HL-60 (cell line): Measurements from ENCODE around the gene CTRB2.
A peak's percentile ranks its signal among the peaks of the same experiment; 100 is the strongest.

Source experiments
- DNase-seq, 2 experiments: peaks; one replicate each; pipeline ENCODE4 v3.0.0-alpha.2; 2010 to 2020; ENCODE audit warnings: low read depth in 1 of 2, low spot score in 1 of 2
- H3K27ac ChIP-seq: fragments of 250-450 bp; sonication (Bioruptor Pico); replicated peaks from 2 replicates; pipeline ENCODE4 v1.5.1; 2020; ENCODE audit warnings: mild to moderate bottlenecking, moderate library complexity
- H3K27me3 ChIP-seq: fragments of 250-450 bp; sonication (Bioruptor Pico); 2 replicates; pipeline ENCODE4 v1.5.1; 2021; ENCODE audit warnings: mild to moderate bottlenecking, moderate library complexity; ENCODE audit not compliant: insufficient read depth, poor library complexity, severe bottlenecking
- H3K4me3 ChIP-seq: replicated peaks from 2 replicates; pipeline ENCODE4 v1.5.1; 2011; ENCODE audit warnings: mild to moderate bottlenecking, control low read depth, low read length; ENCODE audit not compliant: insufficient read depth
- GABPA ChIP-seq: IDR thresholded peaks from 2 replicates; pipeline ENCODE4 v1.6.1; 2012; ENCODE audit warnings: low read depth
- POLR2AphosphoS5 ChIP-seq: IDR thresholded peaks from 2 replicates; pipeline ENCODE4 v1.6.1; 2012; ENCODE audit warnings: low read depth
- SPI1 ChIP-seq: IDR thresholded peaks from 2 replicates; pipeline ENCODE4 v1.6.1; 2012; ENCODE audit warnings: low read depth, mild to moderate bottlenecking, borderline replicate concordance
- TF ChIP-seq, protein P1 (sequence below): IDR thresholded peaks from 2 replicates; pipeline ENCODE4 v1.6.1; 2012; ENCODE audit warnings: low read depth; ENCODE audit not compliant: insufficient replicate concordance
- TF ChIP-seq, protein P2 (sequence below): IDR thresholded peaks from one replicate; pipeline ENCODE4 v1.5.1; 2011; ENCODE audit warnings: low read length, control low read depth, inconsistent platforms; ENCODE audit not compliant: insufficient read depth

The CTRB2 gene

DNA sequence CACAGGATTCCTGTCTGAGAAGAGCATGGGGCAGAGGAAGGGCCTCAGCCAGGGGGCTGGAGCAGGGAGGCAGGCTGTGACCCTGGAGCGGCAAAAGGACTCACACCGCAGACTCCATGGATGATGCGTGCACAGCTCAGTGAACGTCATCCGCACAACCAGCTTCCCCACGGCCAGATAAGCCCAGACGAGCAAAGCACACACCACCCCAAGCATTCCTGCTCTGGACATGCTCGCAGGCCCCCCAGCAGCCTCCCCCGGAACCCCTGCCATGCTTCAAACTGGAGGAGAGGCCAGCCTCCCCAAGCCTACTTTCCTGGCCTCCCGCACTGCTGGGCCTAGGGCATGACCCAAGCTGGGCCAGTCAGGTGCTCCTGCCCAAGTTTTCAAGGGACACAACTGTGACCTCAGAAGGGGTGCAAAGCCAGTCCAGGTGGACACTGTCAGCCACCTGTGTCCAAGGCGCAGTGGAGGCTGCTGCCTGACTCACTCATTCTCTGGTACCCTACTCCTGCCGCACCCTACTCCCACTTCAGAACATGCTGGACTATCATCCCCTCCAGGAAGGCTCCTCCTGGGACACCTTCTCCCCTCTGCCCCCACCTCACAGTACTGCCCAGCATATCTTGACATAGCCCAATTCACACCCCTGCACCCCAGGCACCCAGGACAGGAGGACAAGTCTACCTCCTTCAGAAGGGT is 39.7 kb upstream of the CTRB2 start:
- no peak overlapping the region for H3K27ac ChIP-seq
- TF ChIP-seq POLR2AphosphoS5 (no peak), GABPA (no peak), SPI1 (no peak)
- TF ChIP-seq, protein P1, sequence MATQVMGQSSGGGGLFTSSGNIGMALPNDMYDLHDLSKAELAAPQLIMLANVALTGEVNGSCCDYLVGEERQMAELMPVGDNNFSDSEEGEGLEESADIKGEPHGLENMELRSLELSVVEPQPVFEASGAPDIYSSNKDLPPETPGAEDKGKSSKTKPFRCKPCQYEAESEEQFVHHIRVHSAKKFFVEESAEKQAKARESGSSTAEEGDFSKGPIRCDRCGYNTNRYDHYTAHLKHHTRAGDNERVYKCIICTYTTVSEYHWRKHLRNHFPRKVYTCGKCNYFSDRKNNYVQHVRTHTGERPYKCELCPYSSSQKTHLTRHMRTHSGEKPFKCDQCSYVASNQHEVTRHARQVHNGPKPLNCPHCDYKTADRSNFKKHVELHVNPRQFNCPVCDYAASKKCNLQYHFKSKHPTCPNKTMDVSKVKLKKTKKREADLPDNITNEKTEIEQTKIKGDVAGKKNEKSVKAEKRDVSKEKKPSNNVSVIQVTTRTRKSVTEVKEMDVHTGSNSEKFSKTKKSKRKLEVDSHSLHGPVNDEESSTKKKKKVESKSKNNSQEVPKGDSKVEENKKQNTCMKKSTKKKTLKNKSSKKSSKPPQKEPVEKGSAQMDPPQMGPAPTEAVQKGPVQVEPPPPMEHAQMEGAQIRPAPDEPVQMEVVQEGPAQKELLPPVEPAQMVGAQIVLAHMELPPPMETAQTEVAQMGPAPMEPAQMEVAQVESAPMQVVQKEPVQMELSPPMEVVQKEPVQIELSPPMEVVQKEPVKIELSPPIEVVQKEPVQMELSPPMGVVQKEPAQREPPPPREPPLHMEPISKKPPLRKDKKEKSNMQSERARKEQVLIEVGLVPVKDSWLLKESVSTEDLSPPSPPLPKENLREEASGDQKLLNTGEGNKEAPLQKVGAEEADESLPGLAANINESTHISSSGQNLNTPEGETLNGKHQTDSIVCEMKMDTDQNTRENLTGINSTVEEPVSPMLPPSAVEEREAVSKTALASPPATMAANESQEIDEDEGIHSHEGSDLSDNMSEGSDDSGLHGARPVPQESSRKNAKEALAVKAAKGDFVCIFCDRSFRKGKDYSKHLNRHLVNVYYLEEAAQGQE, result no peak
- TF ChIP-seq, protein P2, sequence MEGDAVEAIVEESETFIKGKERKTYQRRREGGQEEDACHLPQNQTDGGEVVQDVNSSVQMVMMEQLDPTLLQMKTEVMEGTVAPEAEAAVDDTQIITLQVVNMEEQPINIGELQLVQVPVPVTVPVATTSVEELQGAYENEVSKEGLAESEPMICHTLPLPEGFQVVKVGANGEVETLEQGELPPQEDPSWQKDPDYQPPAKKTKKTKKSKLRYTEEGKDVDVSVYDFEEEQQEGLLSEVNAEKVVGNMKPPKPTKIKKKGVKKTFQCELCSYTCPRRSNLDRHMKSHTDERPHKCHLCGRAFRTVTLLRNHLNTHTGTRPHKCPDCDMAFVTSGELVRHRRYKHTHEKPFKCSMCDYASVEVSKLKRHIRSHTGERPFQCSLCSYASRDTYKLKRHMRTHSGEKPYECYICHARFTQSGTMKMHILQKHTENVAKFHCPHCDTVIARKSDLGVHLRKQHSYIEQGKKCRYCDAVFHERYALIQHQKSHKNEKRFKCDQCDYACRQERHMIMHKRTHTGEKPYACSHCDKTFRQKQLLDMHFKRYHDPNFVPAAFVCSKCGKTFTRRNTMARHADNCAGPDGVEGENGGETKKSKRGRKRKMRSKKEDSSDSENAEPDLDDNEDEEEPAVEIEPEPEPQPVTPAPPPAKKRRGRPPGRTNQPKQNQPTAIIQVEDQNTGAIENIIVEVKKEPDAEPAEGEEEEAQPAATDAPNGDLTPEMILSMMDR, result no peak
- peaks cover 39% of the 10 kb centered on the region for H3K27me3 ChIP-seq
- no peak overlapping the region for H3K4me3 ChIP-seq
- DNase-seq, result no peak

DNA sequence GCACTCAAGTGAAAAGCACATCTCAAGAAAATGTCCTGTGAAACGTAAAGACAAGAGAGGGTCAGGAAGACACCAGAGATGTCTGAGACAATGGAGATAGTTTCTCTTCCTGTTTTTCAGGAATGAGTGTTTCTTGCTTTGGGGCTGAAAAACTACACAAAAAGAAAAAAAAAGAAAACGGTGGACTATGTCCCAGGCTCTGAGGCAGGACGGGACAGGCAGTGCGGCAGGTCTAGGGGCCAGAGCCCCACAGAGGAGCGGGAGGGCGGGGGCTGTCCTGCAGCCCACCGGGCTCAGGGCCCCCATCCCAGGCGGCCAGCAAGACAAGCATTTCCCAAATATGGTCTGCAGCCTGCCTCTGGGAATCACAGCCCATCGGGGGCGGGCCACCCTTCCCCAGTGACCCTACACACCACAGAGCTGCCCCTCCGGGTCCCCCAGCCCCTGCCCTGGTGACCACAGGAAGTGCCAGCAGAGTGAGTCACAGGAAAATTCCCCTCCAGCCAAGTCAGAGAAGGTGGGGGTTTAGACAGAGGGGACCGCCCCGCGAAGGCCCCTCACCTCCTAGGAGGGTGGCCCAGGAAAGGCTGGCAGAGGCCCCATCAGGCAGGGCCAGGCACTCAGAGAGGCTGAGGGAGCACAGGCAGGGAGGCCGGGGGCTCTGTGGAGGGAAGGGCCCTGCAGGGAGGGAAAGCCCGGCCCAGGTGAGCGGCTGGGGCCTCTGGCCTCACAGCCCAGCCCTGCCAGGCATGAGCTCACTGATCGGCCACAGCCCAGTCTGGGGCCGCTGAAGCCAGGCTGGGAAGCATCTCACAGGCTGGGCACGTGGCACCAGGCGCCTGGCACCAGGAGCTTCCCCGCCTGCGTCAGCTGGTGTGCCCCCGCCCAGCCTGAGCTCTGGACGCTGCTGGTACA is 38.1 kb upstream of the CTRB2 start:
- no peak for DNase-seq
- TF ChIP-seq GABPA, result no peak
- peak; percentile 47; the same call in 1 of the 2 replicates for TF ChIP-seq SPI1
- Histone ChIP-seq H3K27ac (no peak overlapping the region), H3K27me3 (peaks cover 30% of the 10 kb centered on the region), H3K4me3 (no peak overlapping the region)

DNA sequence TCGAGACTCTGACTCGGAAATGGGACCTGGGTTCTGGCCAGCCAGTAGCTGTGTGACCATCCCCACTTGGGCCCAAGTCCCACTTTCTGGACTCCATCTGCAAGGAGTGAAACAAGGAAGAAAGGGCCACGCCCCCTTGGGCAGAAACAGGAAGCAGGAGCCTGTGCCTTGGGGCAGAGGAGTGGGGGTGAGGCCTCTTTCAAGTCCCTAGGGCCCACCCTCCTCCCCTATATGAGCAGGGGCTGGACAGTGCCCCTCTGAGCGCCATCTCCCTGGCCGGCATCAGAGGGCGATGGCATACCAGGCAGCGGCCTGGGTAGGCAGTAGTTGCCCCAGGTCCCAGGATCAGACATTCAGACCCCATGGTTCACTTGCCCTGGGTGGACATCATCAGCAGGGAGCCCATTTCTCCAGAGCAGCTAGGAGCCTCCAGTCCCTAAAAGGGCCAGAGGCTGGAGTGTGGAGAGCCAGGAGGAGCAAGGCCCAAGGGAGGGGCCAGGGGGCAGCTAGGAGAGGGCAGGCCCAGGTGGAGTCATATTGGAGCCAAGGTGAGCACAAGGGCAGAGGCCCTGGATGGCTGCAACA is 37.4 kb upstream of the CTRB2 start:
- peak in 1 of 2 experiments; percentile 18 for DNase-seq
- H3K27ac ChIP-seq, result no peak overlapping the region
- TF ChIP-seq, protein P2, result no peak
- peak; percentile 40; the same call in 1 of the 2 replicates for TF ChIP-seq SPI1
- peaks cover 24% of the 10 kb centered on the region for H3K27me3 ChIP-seq
- no peak overlapping the region for H3K4me3 ChIP-seq

DNA sequence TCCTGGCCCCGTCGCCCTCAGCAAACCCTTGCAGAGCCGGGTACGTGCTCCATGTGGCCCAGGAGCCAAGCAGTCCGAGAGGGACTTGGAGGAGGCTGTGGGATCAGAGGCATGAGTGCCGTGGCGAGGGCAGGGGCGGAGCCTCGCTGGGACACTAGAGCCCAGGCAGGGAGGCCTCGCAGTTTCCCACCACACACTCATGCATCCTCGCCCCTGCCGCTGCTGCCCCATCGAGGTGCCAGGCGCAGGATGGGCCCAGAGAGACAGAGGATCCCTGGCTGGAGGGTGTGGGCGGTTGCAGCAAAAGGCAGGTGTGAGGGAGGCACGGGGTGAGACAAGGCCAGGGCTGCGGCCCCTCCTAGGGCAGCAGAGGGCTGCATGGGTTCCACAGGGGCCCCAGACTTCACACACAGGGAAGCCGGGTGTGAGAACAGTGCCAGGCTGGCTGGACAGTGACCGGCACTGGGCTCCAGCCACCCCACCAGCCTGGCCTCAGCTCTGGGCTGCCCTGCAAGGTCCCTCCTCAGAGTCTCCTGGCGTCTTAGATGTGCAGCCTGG is 36.8 kb upstream of the CTRB2 start:
- no peak overlapping the region for H3K27ac ChIP-seq

More for the DNA sequence above, 36.8 kb upstream of the CTRB2 start:
- no peak overlapping the region for H3K4me3 ChIP-seq
- peaks cover 21% of the 10 kb centered on the region for H3K27me3 ChIP-seq
- DNase-seq, result no peak
- TF ChIP-seq GABPA (no peak), POLR2AphosphoS5 (no peak), SPI1 (no peak)
- TF ChIP-seq, protein P1, result no peak
- TF ChIP-seq, protein P2, result no peak
